ACC112 (cell line): Measurements from ENCODE around the gene NARS2.

Experiments
- H2AFZ ChIP-seq: fragments of 200-600 bp; sonication (generic); one replicate; pipeline ENCODE4 v1.6.0; 2017; ENCODE audit warnings: antibody characterized with exemption, low read length; ENCODE audit not compliant: unreplicated experiment
- H3K27ac ChIP-seq: fragments of 200-600 bp; sonication (generic); 2 replicates; pipeline ENCODE4 v1.5.1; 2014; ENCODE audit warnings: low read depth, mild to moderate bottlenecking, antibody characterized with exemption, low read length, moderate library complexity
- H3K27me3 ChIP-seq: fragments of 200-600 bp; sonication (generic); 2 replicates; pipeline ENCODE4 v1.6.1; 2014; ENCODE audit warnings: mild to moderate bottlenecking, antibody characterized with exemption, low read length, moderate library complexity, mixed read lengths; ENCODE audit not compliant: insufficient read depth
- H3K36me3 ChIP-seq: fragments of 200-600 bp; sonication (generic); 2 replicates; pipeline ENCODE4 v1.6.1; 2016; ENCODE audit warnings: mild to moderate bottlenecking, antibody characterized with exemption, low read length, moderate library complexity, mixed read lengths; ENCODE audit not compliant: insufficient read depth
- H3K4me1 ChIP-seq: fragments of 200-600 bp; sonication (generic); one replicate; pipeline ENCODE4 v1.6.1; 2016; ENCODE audit warnings: low read length, mixed read lengths; ENCODE audit not compliant: insufficient read depth, unreplicated experiment, control insufficient read depth
- H3K4me3 ChIP-seq: fragments of 200-600 bp; sonication (generic); 2 replicates; pipeline ENCODE4 v1.5.1; 2014; ENCODE audit warnings: mild to moderate bottlenecking, low read depth, low read length
- H3K79me2 ChIP-seq: fragments of 200-600 bp; sonication (generic); one replicate; pipeline ENCODE4 v1.6.0; 2016; ENCODE audit warnings: low read length; ENCODE audit not compliant: control insufficient read depth, unreplicated experiment, insufficient read depth

The NARS2 gene

GRCh38 chr11:78493413-78493975 is 81.2 kb downstream of the NARS2 start:
- Histone ChIP-seq H3K36me3 (peaks cover 3% of the 10 kb centered on the region; the same call in 1 of the 2 replicates), H3K79me2 (no peaks in the 10 kb centered on the region), H3K4me1 (no peaks in the 10 kb centered on the region), H3K27me3 (no peaks in the 10 kb centered on the region), H2AFZ (no peak overlapping the region), H3K4me3 (no peak overlapping the region), H3K27ac (no peak overlapping the region)

GRCh38 chr11:78492973-78493372 is 81.7 kb downstream of the NARS2 start:
- Histone ChIP-seq H3K79me2 (no peaks in the 10 kb centered on the region), H3K27ac (no peak overlapping the region), H2AFZ (no peak overlapping the region), H3K4me1 (no peaks in the 10 kb centered on the region), H3K4me3 (no peak overlapping the region), H3K27me3 (no peaks in the 10 kb centered on the region), H3K36me3 (peaks cover 3% of the 10 kb centered on the region; the same call in 1 of the 2 replicates)

- no peak overlapping the region for H3K27ac ChIP-seq
- no peaks in the 10 kb centered on the region for H3K4me1 ChIP-seq
- no peak overlapping the region for H2AFZ ChIP-seq
- peaks cover 7% of the 10 kb centered on the region; the same call in 1 of the 2 replicates for H3K36me3 ChIP-seq
- no peaks in the 10 kb centered on the region for H3K27me3 ChIP-seq
- no peak overlapping the region for H3K4me3 ChIP-seq
- no peaks in the 10 kb centered on the region for H3K79me2 ChIP-seq
Observed at GRCh38 chr11:78489184-78489583, 85.5 kb downstream of the NARS2 start.

- Histone ChIP-seq H3K79me2 (no peaks in the 10 kb centered on the region), H3K36me3 (0 out of 2 replicates have a peak, but pooled peaks cover 6% of the 10 kb centered on the region), H2AFZ (no peak overlapping the region), H3K4me3 (no peak overlapping the region), H3K27ac (no peak overlapping the region), H3K4me1 (no peaks in the 10 kb centered on the region), H3K27me3 (no peaks in the 10 kb centered on the region)
Observed at GRCh38 chr11:78478536-78478935, 96.1 kb downstream of the NARS2 start.

- Histone ChIP-seq H3K79me2 (no peaks in the 10 kb centered on the region), H3K4me1 (no peaks in the 10 kb centered on the region), H3K4me3 (no peak overlapping the region), H3K36me3 (0 out of 2 replicates have a peak, but pooled peaks cover 6% of the 10 kb centered on the region), H2AFZ (no peak overlapping the region), H3K27me3 (no peaks in the 10 kb centered on the region), H3K27ac (no peak overlapping the region)
Observed at GRCh38 chr11:78476066-78476465, 98.6 kb downstream of the NARS2 start.

GRCh38 chr11:78474451-78474850 is 100.2 kb downstream of the NARS2 start:
- Histone ChIP-seq H2AFZ (no peak overlapping the region), H3K4me1 (no peaks in the 10 kb centered on the region), H3K4me3 (no peak overlapping the region), H3K79me2 (no peaks in the 10 kb centered on the region), H3K36me3 (0 out of 2 replicates have a peak, but pooled peaks cover 6% of the 10 kb centered on the region), H3K27me3 (no peaks in the 10 kb centered on the region), H3K27ac (no peak overlapping the region)

- Histone ChIP-seq H3K36me3 (0 out of 2 replicates have a peak, but pooled peaks cover 6% of the 10 kb centered on the region), H3K4me3 (no peak overlapping the region), H3K4me1 (no peaks in the 10 kb centered on the region), H3K27me3 (no peaks in the 10 kb centered on the region), H3K79me2 (no peaks in the 10 kb centered on the region), H3K27ac (no peak overlapping the region), H2AFZ (no peak overlapping the region)
Observed at GRCh38 chr11:78472905-78473304, 101.8 kb downstream of the NARS2 start.

GRCh38 chr11:78472382-78472781 is 102.3 kb downstream of the NARS2 start:
- Histone ChIP-seq H2AFZ (no peak overlapping the region), H3K4me3 (no peak overlapping the region), H3K79me2 (no peaks in the 10 kb centered on the region), H3K27ac (no peak overlapping the region), H3K27me3 (no peaks in the 10 kb centered on the region), H3K4me1 (no peaks in the 10 kb centered on the region), H3K36me3 (0 out of 2 replicates have a peak, but pooled peaks cover under 1% of the 10 kb centered on the region)

GRCh38 chr11:78470861-78471442 is 103.7 kb downstream of the NARS2 start:
- H3K79me2 ChIP-seq, result no peaks in the 10 kb centered on the region
- H3K27me3 ChIP-seq, result no peaks in the 10 kb centered on the region
- H3K27ac ChIP-seq, result no peak overlapping the region
- peaks cover under 1% of the 10 kb centered on the region; the same call in 1 of the 2 replicates for H3K36me3 ChIP-seq
- H3K4me3 ChIP-seq, result no peak overlapping the region
- H3K4me1 ChIP-seq, result no peaks in the 10 kb centered on the region
- H2AFZ ChIP-seq, result no peak overlapping the region

- no peak overlapping the region for H2AFZ ChIP-seq
- H3K79me2 ChIP-seq, result no peaks in the 10 kb centered on the region
- no peak overlapping the region for H3K4me3 ChIP-seq
- peaks cover 5% of the 10 kb centered on the region; the same call in 1 of the 2 replicates for H3K36me3 ChIP-seq
- H3K27me3 ChIP-seq, result no peaks in the 10 kb centered on the region
- H3K27ac ChIP-seq, result no peak overlapping the region
- H3K4me1 ChIP-seq, result no peaks in the 10 kb centered on the region
Observed at GRCh38 chr11:78469896-78470295, 104.8 kb downstream of the NARS2 start.

- no peaks in the 10 kb centered on the region for H3K79me2 ChIP-seq
- no peaks in the 10 kb centered on the region for H3K27me3 ChIP-seq
- no peaks in the 10 kb centered on the region for H3K4me1 ChIP-seq
- H3K4me3 ChIP-seq, result no peak overlapping the region
- H3K27ac ChIP-seq, result no peak overlapping the region
- H2AFZ ChIP-seq, result no peak overlapping the region
- peaks cover 5% of the 10 kb centered on the region; the same call in 1 of the 2 replicates for H3K36me3 ChIP-seq
Observed at GRCh38 chr11:78467931-78468330, 106.7 kb downstream of the NARS2 start.
